Activated CD8-positive, alpha-beta T cell treated with anti-CD3 and anti-CD28 coated beads for 36 hours (primary cell): ENCODE measurements around the gene GTF2H4. TPM values are rescaled to one million over a fixed set of nuclear protein-coding genes. Genes with fewer than 3 reads are reported as not detected.

Experiments
- ATAC-seq: fragments of 200-7000 bp; cut with Tn5 transposase; one replicate; pipeline ENCODE4 v1.10.0; 2021; ENCODE audit warnings: mild to moderate bottlenecking, moderate library complexity
- CTCF ChIA-PET: fragments of 350-600 bp; sonication (Branson Sonifier 250); formaldehyde crosslinking; loops from one replicate; lab custom pipeline; 2021; ENCODE audit warnings: antibody characterized with exemption; lab: Charles Lee
- POLR2A ChIA-PET: fragments of 350-600 bp; sonication (Branson Sonifier 250); formaldehyde crosslinking; loops from one replicate; lab custom pipeline; 2021; ENCODE audit warnings: antibody characterized with exemption; lab: Charles Lee
- DNase-seq: peaks from one replicate; pipeline ENCODE4 v3.0.0-alpha.2; 2020
- H3K27ac Mint-ChIP-seq: one replicate; pipeline ENCODE4 v1.8.0; 2021; ENCODE audit warnings: mild to moderate bottlenecking, mixed read lengths
- H3K27me3 Mint-ChIP-seq: one replicate; pipeline ENCODE4 v1.8.0; 2021; ENCODE audit warnings: mixed read lengths
- H3K36me3 Mint-ChIP-seq: one replicate; pipeline ENCODE4 v1.8.0; 2021; ENCODE audit warnings: low read depth, mixed read lengths
- H3K4me1 Mint-ChIP-seq: one replicate; pipeline ENCODE4 v1.8.0; 2021; ENCODE audit warnings: low read depth, mixed read lengths
- H3K4me3 Mint-ChIP-seq: one replicate; pipeline ENCODE4 v1.8.0; 2021; ENCODE audit warnings: mild to moderate bottlenecking, moderate library complexity, mixed read lengths
- H3K9me3 Mint-ChIP-seq: one replicate; pipeline ENCODE4 v1.8.0; 2021; ENCODE audit warnings: mixed read lengths
- intact Hi-C: fragments of 100-400 bp; cut with micrococcal nuclease; formaldehyde crosslinking; loops from one replicate; pipeline ENCODE4 v1.10.0; 2022
- total RNA-seq, 2 experiments: library from RNA; stranded (reverse); gene quantifications; one replicate each; pipeline ENCODE4 v1.2.3, GENCODE V29; 2021
- TF ChIP-seq, protein P1 (sequence below): fragments of 200-600 bp; IDR thresholded peaks from one replicate; pipeline ENCODE4 v1.8.0; 2022; ENCODE audit warnings: antibody characterized with exemption, mild to moderate bottlenecking

GTF2H4 gene
- total RNA-seq, 2 experiments from 2014 or later: 37.1 to 41.9 TPM

DNA sequence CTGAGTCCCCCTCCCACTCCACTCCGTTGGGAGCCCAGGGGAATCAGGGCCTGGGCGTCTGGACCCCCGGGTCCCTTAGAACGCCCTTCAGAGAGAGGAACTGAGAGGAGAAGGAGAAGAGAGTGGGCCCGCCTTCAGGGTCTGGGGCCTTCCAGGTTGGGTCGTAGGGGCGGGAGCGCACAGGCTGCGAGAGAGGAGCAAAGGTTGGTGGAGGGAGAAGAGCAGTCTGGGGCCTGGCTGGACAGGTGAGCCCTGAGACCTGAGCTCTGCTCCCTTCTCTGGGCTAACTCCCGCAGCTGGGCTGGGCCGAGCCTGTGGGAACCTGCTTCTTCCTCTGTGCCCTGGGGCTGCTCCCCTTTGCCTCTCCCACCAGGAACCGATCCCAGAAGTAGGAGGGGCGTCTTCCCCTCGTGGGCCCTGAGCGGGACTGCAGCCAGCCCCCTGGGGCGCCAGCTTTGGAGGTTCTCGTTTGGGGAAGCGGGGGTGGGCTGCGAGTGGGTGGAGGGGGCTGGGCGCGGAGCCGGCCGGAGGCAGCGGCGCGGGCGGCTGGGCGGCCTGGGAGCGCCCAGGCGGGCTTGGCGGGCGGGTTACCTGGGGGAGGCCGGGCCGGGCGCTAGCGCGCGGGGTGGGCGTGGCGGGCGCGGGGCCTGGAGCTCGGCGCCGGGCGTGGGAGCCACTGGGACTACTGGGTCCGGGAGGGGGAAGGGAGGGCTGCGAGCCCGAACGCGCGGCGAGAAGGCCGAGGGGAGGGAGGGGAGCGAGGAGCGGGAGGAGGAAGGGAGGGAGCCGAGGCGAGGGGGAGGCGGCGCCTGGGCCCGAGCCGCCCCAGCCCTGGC is 24.1 kb upstream of the GTF2H4 start, which contains the start of gene DDR1:
Gene DDR1 (plus strand): TSS at position 835 of the 836 bp plus-strand sequence. CDS start 4,211 bp downstream, outside the sequence.
- ChIA-PET POLR2A (interaction anchor here (0.6 to 2.5 kb wide), 15 partner anchors 12 to 205 kb away, joined by 3 to 8 read pairs (median 3); partner anchors contain the start of gene VARS2), CTCF (interaction anchor here (0.9 to 10.4 kb wide), 9 partner anchors 8 to 205 kb away, joined by 3 to 82 read pairs (median 4); partner anchors contain the start of gene IER3)
- ATAC-seq (peak; percentile 70), DNase-seq (peak; percentile 48)
- intact Hi-C loops: no loop called here
- Mint-ChIP-seq H3K27me3 (no peaks in the 10 kb centered on the region), H3K36me3 (no peaks in the 10 kb centered on the region), H3K9me3 (no peaks in the 10 kb centered on the region), H3K4me3 (peak within 1 kb of the TSS; percentile 65), H3K4me1 (peaks cover 27% of the 10 kb centered on the region), H3K27ac (peak within 1 kb of the TSS; percentile 50)
- TF ChIP-seq, protein P1, sequence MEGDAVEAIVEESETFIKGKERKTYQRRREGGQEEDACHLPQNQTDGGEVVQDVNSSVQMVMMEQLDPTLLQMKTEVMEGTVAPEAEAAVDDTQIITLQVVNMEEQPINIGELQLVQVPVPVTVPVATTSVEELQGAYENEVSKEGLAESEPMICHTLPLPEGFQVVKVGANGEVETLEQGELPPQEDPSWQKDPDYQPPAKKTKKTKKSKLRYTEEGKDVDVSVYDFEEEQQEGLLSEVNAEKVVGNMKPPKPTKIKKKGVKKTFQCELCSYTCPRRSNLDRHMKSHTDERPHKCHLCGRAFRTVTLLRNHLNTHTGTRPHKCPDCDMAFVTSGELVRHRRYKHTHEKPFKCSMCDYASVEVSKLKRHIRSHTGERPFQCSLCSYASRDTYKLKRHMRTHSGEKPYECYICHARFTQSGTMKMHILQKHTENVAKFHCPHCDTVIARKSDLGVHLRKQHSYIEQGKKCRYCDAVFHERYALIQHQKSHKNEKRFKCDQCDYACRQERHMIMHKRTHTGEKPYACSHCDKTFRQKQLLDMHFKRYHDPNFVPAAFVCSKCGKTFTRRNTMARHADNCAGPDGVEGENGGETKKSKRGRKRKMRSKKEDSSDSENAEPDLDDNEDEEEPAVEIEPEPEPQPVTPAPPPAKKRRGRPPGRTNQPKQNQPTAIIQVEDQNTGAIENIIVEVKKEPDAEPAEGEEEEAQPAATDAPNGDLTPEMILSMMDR: no peak

DNA sequence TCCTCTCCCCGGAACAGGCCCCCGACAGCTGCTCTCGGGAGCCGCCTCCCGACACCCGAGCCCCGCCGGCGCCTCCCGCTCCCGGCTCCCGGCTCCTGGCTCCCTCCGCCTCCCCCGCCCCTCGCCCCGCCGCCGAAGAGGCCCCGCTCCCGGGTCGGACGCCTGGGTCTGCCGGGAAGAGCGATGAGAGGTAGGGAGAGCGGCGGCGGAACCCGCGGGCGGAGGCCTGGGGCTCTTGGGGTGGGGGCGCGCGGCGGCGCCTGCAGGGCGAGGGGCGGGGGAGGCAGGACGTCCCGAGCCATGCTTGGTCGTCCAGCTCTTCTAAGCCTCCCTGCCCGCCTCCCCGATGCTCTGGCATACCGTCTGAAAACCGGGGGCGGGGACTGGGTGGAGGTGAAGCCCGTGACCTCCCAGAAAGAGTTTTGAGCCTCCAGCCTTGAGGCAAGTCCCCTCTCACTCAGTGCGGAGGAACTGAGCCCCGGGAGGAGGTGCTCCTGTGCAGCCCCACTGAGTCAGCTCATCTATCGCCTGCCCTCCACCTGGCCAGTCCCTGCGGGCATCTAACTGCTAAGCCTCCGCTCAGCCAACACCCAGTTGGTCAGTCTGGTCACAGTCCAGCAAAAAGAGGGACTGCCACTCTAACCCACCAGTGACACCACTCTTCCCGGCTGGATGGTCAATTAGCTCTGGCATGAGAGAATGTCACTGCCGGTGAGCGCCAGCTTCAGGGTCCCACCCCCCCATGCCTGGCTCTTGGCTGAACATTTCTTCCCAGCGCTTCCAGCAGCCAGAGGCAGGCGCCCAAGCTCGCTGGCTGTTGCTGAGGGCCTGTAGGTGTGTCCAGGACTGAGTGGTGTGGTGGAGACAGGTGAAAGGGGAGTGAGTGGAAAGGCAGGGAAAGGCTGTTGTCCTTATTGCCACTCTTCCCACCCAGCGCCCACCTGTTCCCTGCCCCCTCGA is 23.2 kb upstream of the GTF2H4 start:
- ChIA-PET CTCF (interaction anchor here (0.8 to 10.4 kb wide), 8 partner anchors 9 to 195 kb away, joined by 3 to 82 read pairs (median 4); partner anchors contain the start of gene IER3), POLR2A (interaction anchor here (0.6 to 2.5 kb wide), 13 partner anchors 11 to 206 kb away, joined by 3 to 8 read pairs (median 4); partner anchors contain the start of gene VARS2)
- H3K27me3 Mint-ChIP-seq: no peaks in the 10 kb centered on the region
- peak overlapping the region; percentile 23 for H3K27ac Mint-ChIP-seq
- no peaks in the 10 kb centered on the region for H3K36me3 Mint-ChIP-seq
- H3K9me3 Mint-ChIP-seq: no peaks in the 10 kb centered on the region
- peaks cover 27% of the 10 kb centered on the region for H3K4me1 Mint-ChIP-seq
- peak overlapping the region; percentile 65 for H3K4me3 Mint-ChIP-seq
- DNase-seq (peak; percentile 77), ATAC-seq (peak; percentile 71)
- intact Hi-C loops: no loop called here
- TF ChIP-seq, protein P1: no peak

DNA sequence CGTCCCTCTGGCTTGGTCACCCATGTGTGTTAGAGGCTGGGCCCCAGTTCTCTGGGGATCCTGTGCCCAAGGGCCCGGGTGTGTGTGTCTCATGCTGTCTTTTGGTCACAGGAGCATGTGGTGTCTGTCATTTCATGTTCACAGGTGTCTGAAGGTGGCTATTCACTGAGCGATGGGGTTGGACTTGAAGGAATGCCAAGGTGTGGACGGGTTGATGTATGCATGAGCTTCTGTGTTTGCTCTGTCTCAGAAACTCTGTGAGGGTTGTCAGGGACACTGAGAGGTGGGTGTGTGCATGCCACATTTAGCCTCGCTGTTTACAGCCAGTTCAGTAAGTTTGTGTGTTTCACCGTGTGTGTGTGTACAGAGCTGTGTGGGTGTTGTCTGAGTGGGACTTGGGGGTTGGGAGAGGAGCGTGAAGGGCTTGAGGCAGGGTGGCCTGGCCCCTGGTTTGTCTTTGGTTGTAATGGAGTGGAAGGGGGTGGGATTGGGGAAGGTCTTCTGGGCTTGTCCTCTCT is 22.5 kb upstream of the GTF2H4 start:
- H3K9me3 Mint-ChIP-seq: no peaks in the 10 kb centered on the region
- no peaks in the 10 kb centered on the region for H3K27me3 Mint-ChIP-seq
- ChIA-PET CTCF (interaction anchor here (0.9 to 10.4 kb wide), 5 partner anchors 13 to 64 kb away, joined by 3 to 82 read pairs (median 3); no protein-coding TSS in a partner anchor), POLR2A (interaction anchor here (0.5 to 2.5 kb wide), 6 partner anchors 23 to 460 kb away, joined by 3 to 8 read pairs (median 6); partner anchors contain the start of gene VARS2)
- ATAC-seq (no peak), DNase-seq (no peak)
- intact Hi-C loops: no loop called here
- H3K36me3 Mint-ChIP-seq: peaks cover 2% of the 10 kb centered on the region
- H3K4me3 Mint-ChIP-seq: peak overlapping the region; percentile 65
- TF ChIP-seq, protein P1: no peak
- peaks cover 27% of the 10 kb centered on the region for H3K4me1 Mint-ChIP-seq
- peak overlapping the region; percentile 18 for H3K27ac Mint-ChIP-seq

DNA sequence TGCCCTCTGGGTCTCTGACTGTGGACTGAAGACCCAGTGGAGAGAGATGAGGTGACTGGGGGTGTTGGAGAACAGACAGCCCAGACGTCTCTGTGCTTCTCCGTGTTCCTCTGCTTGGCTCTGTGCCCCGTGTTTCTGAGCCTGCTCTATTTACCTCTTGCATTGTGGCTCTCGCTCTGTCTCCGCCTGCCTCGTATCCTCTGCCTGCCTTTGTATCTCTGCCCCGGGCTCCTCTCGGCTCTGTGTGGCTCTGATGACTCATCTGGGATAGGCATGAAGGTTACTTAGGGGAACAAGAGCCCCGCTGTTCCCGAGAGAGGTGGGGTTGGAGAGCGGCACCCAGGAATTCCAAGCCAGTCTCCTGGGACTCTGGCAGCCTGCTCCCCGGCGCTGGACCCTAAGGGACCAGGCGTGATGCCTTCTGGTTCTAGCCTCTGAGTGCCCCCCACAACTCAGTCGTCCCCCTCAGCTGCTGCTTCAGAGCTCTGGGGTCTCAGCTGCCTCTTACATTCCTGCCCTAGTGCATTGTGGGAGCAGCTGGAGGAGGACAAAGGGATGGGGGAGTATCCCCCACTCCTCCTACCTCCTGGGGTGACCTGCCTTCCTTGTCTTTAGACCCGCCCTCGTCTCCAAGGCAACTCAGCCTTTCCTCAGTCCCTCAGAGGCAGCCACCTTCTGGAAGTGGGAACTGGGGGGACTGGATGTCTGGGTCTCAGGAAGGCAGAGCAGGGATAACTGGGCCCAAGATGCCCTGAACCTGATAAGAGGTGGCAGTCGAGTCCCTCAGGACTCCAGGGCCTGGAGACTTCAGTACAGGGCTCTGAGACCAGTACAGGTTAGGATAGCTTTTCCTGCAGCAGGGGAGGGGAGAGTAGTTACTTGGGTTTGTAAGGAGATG is 21.8 kb upstream of the GTF2H4 start:
- Mint-ChIP-seq H3K9me3 (no peaks in the 10 kb centered on the region), H3K36me3 (peaks cover 2% of the 10 kb centered on the region), H3K27ac (peak overlapping the region; percentile 18), H3K4me3 (peak overlapping the region; percentile 65), H3K27me3 (no peaks in the 10 kb centered on the region), H3K4me1 (peaks cover 27% of the 10 kb centered on the region)
- peak; percentile 50 for DNase-seq
- intact Hi-C loops: no loop called here
- ChIA-PET POLR2A (interaction anchor here (0.5 to 1.7 kb wide), 3 partner anchors 23 to 461 kb away, joined by 3 to 6 read pairs (median 3); no protein-coding TSS in a partner anchor), CTCF (interaction anchor here (1.2 to 10.4 kb wide), 2 partner anchors 58 to 64 kb away, joined by 3 to 82 read pairs; no protein-coding TSS in a partner anchor)
- TF ChIP-seq, protein P1: no peak
- peak; percentile 18 for ATAC-seq
